PC-3 (cell line): Measurements from ENCODE around the gene TSKU. TPM values are rescaled to one million over a fixed set of nuclear protein-coding genes. Genes with fewer than 3 reads are reported as not detected.

Experiments
- ATAC-seq: fragments of 200-7000 bp; cut with Tn5 transposase; 2 replicates; pipeline ENCODE4 v1.9.1; 2020; ENCODE audit warnings: mild to moderate bottlenecking, moderate library complexity
- BruUV-seq: library from RNA; stranded (reverse); fragments of 400-500 nt; replicated peaks from 2 replicates; lab custom pipeline; 2021; lab: Mats Ljungman, UMichigan
- CTCF ChIA-PET: fragments of 300-600 bp; sonication (Branson Sonifier 250); formaldehyde crosslinking; loops from one replicate; lab custom pipeline; 2022; ENCODE audit warnings: antibody characterized with exemption; lab: Charles Lee
- POLR2A ChIA-PET: fragments of 300-600 bp; sonication (Branson Sonifier 250); formaldehyde crosslinking; loops from one replicate; lab custom pipeline; 2022; ENCODE audit warnings: antibody characterized with exemption; ENCODE audit not compliant: unreplicated experiment; lab: Charles Lee
- DNase-seq: peaks from one replicate; pipeline ENCODE4 v3.0.0-alpha.2; 2015
- H2AFZ ChIP-seq: fragments of 300-600 bp; sonication (generic); 2 replicates; pipeline ENCODE4 v1.6.0; 2016; ENCODE audit warnings: antibody characterized with exemption, low read length
- H3F3A ChIP-seq: fragments of 300-600 bp; sonication (generic); one replicate; pipeline ENCODE4 v1.6.0; 2017; ENCODE audit warnings: antibody characterized with exemption, low read length, control low read depth, mild to moderate bottlenecking; ENCODE audit not compliant: unreplicated experiment
- H3K27ac ChIP-seq: fragments of 300-600 bp; sonication (generic); 2 replicates; pipeline ENCODE4 v1.5.1; 2016; ENCODE audit warnings: mild to moderate bottlenecking, low read length
- H3K27me3 ChIP-seq: fragments of 300-600 bp; sonication (generic); 2 replicates; pipeline ENCODE4 v1.6.1; 2016; ENCODE audit warnings: low read length, mixed read lengths
- H3K36me3 ChIP-seq: fragments of 300-600 bp; sonication (generic); 2 replicates; pipeline ENCODE4 v1.6.1; 2016; ENCODE audit warnings: low read depth, mixed run types, low read length, mixed read lengths
- H3K4me1 ChIP-seq: fragments of 300-600 bp; sonication (generic); 2 replicates; pipeline ENCODE4 v1.5.1; 2016; ENCODE audit warnings: low read length; ENCODE audit not compliant: insufficient read depth
- H3K4me2 ChIP-seq: fragments of 300-600 bp; sonication (generic); 2 replicates; pipeline ENCODE4 v1.6.0; 2016; ENCODE audit warnings: low read length
- H3K4me3 ChIP-seq: fragments of 300-600 bp; sonication (generic); 2 replicates; pipeline ENCODE4 v1.5.1; 2016; ENCODE audit warnings: mild to moderate bottlenecking, low read length, mixed read lengths
- H3K79me2 ChIP-seq: fragments of 300-600 bp; sonication (generic); 2 replicates; pipeline ENCODE4 v1.6.1; 2017; ENCODE audit warnings: low read length, mixed read lengths
- H3K9ac ChIP-seq: fragments of 300-600 bp; sonication (generic); 2 replicates; pipeline ENCODE4 v1.6.0; 2016; ENCODE audit warnings: mild to moderate bottlenecking, low read length
- H3K9me2 ChIP-seq: fragments of 300-600 bp; sonication (generic); replicated peaks from 2 replicates; pipeline ENCODE4 v1.6.1; 2016; ENCODE audit warnings: mixed run types, low read length, mixed read lengths
- H3K9me3 ChIP-seq: fragments of 300-600 bp; sonication (generic); 2 replicates; pipeline ENCODE4 v1.6.1; 2016; ENCODE audit warnings: low read length, mixed read lengths
- H4K20me1 ChIP-seq: fragments of 300-600 bp; sonication (generic); 2 replicates; pipeline ENCODE4 v1.6.1; 2016; ENCODE audit warnings: low read length, mixed read lengths
- EZH2 ChIP-seq: fragments of 300-600 bp; sonication (generic); IDR thresholded peaks from one replicate; pipeline ENCODE4 v1.6.1; 2017; ENCODE audit warnings: antibody characterized with exemption, mild to moderate bottlenecking, low read length; ENCODE audit not compliant: unreplicated experiment
- EZH2phosphoT487 ChIP-seq: fragments of 300-600 bp; sonication (generic); IDR thresholded peaks from 2 replicates; pipeline ENCODE4 v1.6.1; 2018; ENCODE audit warnings: mild to moderate bottlenecking, antibody characterized with exemption, low read length, borderline replicate concordance
- intact Hi-C: fragments of 100-400 bp; cut with micrococcal nuclease; formaldehyde crosslinking; loops from 2 replicates; pipeline ENCODE4 v1.9.0; 2023
- total RNA-seq: library from RNA; depleted of rRNA; stranded (reverse); fragments of >200 nt; gene quantifications from 2 replicates; pipeline ENCODE4 v1.2.3, GENCODE V29; 2014
- TF ChIP-seq, protein P1 (sequence below): fragments of 300-600 bp; sonication (generic); conservative IDR thresholded peaks from 2 replicates; pipeline ENCODE4 v1.5.1; 2017; ENCODE audit warnings: antibody characterized with exemption, low read depth, mild to moderate bottlenecking, low read length

TSKU gene
- total RNA-seq, 1 experiment from 2014 or later: 32.1 TPM

DNA sequence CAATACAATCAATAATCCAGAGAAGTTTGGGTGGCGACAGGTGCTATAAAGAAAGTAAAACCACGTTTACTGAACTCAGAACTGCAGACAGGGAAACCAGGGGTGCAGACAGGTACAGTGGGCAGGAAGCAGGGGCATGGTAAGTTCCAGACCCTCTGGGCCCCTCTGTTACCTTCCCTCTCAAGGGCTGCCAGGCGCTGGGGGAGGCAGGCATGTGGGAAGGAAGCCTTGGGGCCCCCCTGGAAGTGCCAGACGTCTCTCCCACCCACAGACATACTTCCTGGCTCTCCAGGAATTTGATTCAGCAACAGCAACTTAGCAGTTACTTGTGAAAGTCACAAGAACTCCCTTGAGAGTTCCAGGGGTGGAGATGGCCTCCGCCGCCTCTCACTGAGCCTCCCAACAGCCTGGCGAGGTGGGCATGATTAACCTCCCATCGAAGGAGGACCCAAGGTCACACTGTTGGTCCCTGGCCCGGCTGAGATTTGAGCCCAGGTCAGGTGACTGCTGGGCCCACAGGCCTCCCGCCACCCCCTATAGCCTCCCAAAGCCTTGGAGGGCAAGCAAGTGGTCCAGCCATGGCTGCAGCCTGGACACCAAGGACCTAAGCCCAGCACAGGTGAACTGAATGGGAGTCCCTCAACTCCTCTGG is 14.1 kb upstream of the TSKU start:
- no peaks in the 10 kb centered on the region for H3F3A ChIP-seq
- ATAC-seq: no peak
- BruUV-seq: no TSS peak
- intact Hi-C loops: no loop called here
- H4K20me1 ChIP-seq: no peaks in the 10 kb centered on the region
- no peak overlapping the region for H3K4me3 ChIP-seq
- H3K27ac ChIP-seq: peak overlapping the region; percentile 91; the same call in 1 of the 2 replicates
- no peaks in the 10 kb centered on the region for H3K36me3 ChIP-seq
- no peak for DNase-seq
- TF ChIP-seq EZH2phosphoT487 (no peak), EZH2 (no peak)
- TF ChIP-seq, protein P1, sequence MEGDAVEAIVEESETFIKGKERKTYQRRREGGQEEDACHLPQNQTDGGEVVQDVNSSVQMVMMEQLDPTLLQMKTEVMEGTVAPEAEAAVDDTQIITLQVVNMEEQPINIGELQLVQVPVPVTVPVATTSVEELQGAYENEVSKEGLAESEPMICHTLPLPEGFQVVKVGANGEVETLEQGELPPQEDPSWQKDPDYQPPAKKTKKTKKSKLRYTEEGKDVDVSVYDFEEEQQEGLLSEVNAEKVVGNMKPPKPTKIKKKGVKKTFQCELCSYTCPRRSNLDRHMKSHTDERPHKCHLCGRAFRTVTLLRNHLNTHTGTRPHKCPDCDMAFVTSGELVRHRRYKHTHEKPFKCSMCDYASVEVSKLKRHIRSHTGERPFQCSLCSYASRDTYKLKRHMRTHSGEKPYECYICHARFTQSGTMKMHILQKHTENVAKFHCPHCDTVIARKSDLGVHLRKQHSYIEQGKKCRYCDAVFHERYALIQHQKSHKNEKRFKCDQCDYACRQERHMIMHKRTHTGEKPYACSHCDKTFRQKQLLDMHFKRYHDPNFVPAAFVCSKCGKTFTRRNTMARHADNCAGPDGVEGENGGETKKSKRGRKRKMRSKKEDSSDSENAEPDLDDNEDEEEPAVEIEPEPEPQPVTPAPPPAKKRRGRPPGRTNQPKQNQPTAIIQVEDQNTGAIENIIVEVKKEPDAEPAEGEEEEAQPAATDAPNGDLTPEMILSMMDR: no peak
- H3K9me2 ChIP-seq: no peaks in the 10 kb centered on the region
- POLR2A ChIA-PET: no interaction called here
- H3K9me3 ChIP-seq: no peaks in the 10 kb centered on the region
- no peak overlapping the region for H3K4me2 ChIP-seq
- H3K9ac ChIP-seq: no peak overlapping the region; the same call in 1 of the 2 replicates
- H2AFZ ChIP-seq: no peak overlapping the region
- CTCF ChIA-PET: no interaction called here
- H3K79me2 ChIP-seq: no peaks in the 10 kb centered on the region
- H3K4me1 ChIP-seq: peaks cover 38% of the 10 kb centered on the region
- H3K27me3 ChIP-seq: no peaks in the 10 kb centered on the region

DNA sequence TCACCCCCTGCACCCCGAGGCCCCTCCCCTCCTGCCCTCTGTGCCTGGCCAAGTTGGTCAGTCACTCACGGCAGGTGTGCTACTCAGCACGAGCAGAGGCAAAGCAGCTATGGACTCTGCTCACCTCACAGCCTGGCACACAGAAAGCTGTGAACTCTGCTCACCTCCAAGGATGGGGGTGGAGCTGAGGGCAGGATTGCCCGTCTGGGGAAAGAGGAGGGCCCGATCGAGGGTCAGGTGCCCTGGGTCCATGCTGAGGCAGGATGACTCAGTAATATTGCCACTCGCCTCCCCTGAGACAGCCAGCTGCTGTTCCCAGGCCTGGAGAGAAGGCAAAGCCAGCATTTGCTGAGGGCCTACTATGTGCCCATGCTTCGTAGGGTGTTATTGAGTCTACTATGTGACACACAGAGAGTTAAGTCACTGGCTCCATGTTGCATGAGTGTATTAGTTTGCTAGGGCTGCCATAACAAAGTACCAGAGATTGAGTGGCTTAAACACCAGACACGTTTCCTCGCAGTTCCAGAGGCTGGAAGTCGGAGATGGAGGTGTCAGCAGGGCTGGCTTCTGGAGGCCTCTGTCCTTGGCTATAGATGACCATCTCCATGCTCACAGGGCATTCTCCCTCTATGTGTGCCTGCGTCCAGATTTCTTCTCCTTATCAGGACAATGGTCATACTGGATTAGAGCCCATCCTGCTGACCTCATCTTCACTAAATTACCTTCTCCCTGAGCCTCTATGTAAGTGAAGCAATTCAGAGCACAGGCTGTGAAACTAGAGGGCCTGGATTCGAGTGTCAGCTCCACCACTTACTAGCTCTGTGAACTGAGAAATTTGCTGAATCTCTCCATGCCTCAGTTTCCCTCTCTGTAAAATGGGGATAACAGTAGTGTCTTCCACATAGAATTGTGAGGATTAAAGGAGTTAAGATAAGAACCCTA is 13.2 kb upstream of the TSKU start:
- H3K4me2 ChIP-seq: peak overlapping the region; percentile 58
- peak overlapping the region; percentile 67 for H3K9ac ChIP-seq
- POLR2A ChIA-PET: no interaction called here

More for the DNA sequence above, 13.2 kb upstream of the TSKU start:
- no peaks in the 10 kb centered on the region for H3K9me2 ChIP-seq
- H3K36me3 ChIP-seq: no peaks in the 10 kb centered on the region
- H3K9me3 ChIP-seq: no peaks in the 10 kb centered on the region
- no peaks in the 10 kb centered on the region for H3K27me3 ChIP-seq
- no peaks in the 10 kb centered on the region for H4K20me1 ChIP-seq
- no TSS peak for BruUV-seq
- no peak overlapping the region for H2AFZ ChIP-seq
- peak overlapping the region; percentile 91 for H3K27ac ChIP-seq
- intact Hi-C loops: no loop called here
- H3K4me3 ChIP-seq: no peak overlapping the region
- no peaks in the 10 kb centered on the region for H3F3A ChIP-seq
- DNase-seq (peak; percentile 55), ATAC-seq (no peak)
- H3K4me1 ChIP-seq: peaks cover 37% of the 10 kb centered on the region
- CTCF ChIA-PET: interaction anchor here (1.2 kb wide), 1 partner anchor 35 kb away, joined by 5 read pairs; no protein-coding TSS in a partner anchor
- TF ChIP-seq EZH2: no peak
- TF ChIP-seq, protein P1: no peak
- no peaks in the 10 kb centered on the region for H3K79me2 ChIP-seq
